Measurements from ENCODE around the gene PRXL2A.
"Not testable (repeated sequence)": the region's sequence is repeated elsewhere in the genome, so short reads cannot be mapped to it uniquely, and the experiment has no call there.

PRXL2A gene, protein sequence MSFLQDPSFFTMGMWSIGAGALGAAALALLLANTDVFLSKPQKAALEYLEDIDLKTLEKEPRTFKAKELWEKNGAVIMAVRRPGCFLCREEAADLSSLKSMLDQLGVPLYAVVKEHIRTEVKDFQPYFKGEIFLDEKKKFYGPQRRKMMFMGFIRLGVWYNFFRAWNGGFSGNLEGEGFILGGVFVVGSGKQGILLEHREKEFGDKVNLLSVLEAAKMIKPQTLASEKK

DNA sequence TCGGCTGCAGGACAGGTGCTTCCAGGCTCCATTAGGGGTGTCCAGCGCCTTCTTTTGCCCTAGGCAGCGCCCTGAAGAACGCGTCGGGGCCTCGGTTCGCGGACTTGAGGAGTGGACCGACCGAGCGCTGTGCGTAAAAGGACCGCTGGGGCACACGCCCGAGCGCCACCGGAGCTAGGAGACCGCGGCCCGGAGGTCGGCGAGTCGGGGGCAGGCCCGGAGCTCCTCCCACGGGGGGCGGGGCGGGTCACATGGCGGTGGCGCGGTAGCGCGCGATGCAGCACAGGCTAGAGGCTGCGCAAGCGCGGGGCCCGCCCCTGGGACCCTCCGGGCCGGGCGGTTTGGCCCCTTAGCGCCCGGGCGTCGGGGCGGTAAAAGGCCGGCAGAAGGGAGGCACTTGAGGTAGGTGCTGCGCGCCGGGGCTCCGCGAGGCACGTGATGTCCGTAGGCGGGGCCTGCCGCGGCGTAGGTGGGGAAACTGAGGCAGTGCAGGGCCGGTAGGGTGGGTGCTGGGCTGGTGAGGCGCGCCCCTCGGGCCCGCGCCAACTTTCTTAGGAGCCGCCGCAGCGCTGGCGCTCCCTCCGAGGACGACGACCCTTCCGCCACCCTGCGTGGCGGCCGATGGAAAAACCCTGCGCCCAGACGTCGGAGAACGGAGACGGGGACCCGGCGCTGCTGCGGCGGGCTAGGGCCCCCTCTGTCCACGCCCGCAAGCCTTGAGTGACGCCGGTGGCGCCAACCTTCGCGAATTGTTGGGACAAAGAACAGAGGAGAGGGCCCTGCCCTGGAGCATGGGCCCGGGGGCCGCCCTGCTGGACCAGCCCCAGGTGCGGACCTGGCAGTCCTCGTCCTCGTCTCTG, at the start of gene PRXL2A:
TSS of gene PRXL2A (plus strand) at position 310 of the 860 bp plus-strand sequence. CDS start 11,917 bp downstream, outside the sequence.
- in situ Hi-C loops (cut with MboI; ENCODE audit: low pct_unique_long_range_greater_than_20kb, low sequenced_read_pairs, unreplicated experiment): no loop called here
- TF ChIP-seq, protein P1, sequence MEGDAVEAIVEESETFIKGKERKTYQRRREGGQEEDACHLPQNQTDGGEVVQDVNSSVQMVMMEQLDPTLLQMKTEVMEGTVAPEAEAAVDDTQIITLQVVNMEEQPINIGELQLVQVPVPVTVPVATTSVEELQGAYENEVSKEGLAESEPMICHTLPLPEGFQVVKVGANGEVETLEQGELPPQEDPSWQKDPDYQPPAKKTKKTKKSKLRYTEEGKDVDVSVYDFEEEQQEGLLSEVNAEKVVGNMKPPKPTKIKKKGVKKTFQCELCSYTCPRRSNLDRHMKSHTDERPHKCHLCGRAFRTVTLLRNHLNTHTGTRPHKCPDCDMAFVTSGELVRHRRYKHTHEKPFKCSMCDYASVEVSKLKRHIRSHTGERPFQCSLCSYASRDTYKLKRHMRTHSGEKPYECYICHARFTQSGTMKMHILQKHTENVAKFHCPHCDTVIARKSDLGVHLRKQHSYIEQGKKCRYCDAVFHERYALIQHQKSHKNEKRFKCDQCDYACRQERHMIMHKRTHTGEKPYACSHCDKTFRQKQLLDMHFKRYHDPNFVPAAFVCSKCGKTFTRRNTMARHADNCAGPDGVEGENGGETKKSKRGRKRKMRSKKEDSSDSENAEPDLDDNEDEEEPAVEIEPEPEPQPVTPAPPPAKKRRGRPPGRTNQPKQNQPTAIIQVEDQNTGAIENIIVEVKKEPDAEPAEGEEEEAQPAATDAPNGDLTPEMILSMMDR (IDR thresholded peaks at IDR 0.05; ENCODE audit: extremely low read depth, insufficient read depth, missing control alignments): no peak
- DNase-seq (ENCODE audit: low spot score): peak; percentile 95

DNA sequence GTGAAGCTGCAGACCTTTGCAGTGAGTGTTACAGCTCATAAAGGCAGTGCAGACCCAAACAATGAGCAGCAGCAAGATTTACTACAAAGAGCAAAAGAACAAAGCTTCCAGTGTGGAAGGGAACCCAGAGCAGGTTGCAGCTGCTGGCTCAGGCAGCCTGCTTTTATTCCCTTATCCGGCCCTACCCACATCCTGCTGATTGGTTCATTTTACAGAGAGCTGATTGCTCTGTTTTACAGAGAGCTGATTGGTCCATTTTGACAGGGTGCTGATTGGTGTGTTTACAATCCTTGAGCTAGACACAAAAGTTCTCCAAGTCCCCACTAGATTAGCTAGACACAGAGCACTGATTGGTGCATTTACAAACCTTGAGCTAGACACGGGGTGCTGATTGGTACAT, 49.4 kb upstream of the PRXL2A start:
- DNase-seq (ENCODE audit: low spot score); in situ Hi-C loops (cut with MboI; ENCODE audit: low pct_unique_long_range_greater_than_20kb, low sequenced_read_pairs, unreplicated experiment): not testable (repeated sequence)

DNA sequence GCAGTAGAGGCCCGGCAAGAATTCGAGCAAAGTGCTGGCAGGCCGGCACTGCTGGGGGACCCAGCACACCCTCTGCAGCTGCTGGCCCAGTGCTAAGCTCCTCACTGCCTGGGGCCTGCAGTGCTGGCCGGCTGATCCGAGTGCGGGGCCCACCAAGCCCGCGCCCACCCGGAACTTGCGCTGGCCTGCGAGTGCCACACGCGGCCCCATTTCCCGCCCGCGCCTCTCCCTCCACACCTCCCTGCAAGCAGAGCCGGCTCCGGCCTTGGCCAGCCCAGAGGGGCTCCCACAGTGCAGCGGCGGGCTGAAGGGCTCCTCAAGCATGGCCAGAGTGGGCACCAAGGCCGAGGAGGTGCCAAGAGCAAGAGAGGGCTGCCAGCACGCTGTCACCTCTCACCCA, 48.7 kb upstream of the PRXL2A start:
- DNase-seq (ENCODE audit: low spot score): no peak
- TF ChIP-seq, protein P1 (IDR thresholded peaks at IDR 0.05; ENCODE audit: extremely low read depth, insufficient read depth, missing control alignments): no peak
- in situ Hi-C loops (cut with MboI; ENCODE audit: low pct_unique_long_range_greater_than_20kb, low sequenced_read_pairs, unreplicated experiment): no loop called here

DNA sequence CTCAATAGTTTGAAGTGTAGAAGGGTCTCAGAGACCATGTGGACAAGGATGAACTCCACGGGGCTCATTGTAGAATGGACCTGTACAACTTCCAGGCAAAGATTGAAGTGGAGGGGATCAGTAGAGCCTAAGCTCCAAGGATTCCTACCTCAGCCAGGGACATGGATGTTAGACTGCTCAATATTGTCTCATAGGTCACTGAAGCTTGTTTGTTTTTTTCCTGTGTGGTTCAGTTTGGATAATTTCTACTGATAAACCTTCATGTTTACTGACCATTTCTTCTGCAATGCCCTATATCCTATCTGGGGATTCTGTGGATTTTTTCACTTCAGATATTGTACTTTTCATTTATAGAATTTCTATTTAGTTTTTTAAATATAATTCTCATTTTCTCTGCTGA, 42.8 kb upstream of the PRXL2A start:
- in situ Hi-C loops (cut with MboI; ENCODE audit: low pct_unique_long_range_greater_than_20kb, low sequenced_read_pairs, unreplicated experiment): no loop called here

DNA sequence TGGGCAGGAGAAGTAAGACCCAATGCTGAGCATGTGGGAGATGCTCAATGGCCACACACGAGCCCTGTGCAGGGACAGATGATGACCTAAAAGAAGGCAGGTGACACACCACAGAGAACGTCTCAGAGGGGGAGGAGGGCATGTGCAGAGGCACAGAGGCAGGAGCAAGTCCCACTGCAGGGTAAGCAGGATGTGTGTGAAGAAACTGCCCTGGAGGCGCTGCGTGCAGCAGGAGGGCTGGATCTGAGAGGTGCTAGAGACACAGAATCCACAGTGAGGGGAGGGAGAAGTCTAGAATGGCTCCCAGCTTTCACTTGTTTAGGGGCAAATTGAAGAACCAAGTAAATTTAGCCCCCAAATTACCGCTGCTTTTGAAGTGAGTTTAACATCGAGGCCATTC, 36.9 kb upstream of the PRXL2A start:
- in situ Hi-C loops (cut with MboI; ENCODE audit: low pct_unique_long_range_greater_than_20kb, low sequenced_read_pairs, unreplicated experiment): no loop called here
- TF ChIP-seq, protein P1 (IDR thresholded peaks at IDR 0.05; ENCODE audit: extremely low read depth, insufficient read depth, missing control alignments): no peak
- no peak for DNase-seq (ENCODE audit: low spot score)

More for the DNA sequence above, 42.8 kb upstream of the PRXL2A start:
- no peak for DNase-seq (ENCODE audit: low spot score)
- TF ChIP-seq, protein P1 (IDR thresholded peaks at IDR 0.05; ENCODE audit: extremely low read depth, insufficient read depth, missing control alignments): no peak

DNA sequence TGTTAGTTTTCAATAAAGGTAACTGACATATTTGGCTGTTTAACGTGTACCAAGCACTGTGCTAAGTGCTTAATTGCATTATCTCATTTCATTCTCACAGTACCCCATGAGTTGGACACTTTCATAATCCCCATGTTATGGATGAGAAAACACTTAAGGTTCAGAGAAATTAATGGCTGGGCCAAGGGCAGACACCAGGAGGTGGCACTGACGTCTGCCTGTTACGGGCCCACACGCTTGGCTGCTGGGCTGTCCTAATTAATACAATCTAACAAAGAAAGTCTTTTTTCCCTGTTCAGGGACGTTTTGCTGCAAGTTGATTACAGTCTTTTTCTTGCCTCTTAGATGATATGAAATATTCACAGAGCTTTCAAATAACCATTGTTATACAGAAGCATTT, 35.7 kb upstream of the PRXL2A start:
- TF ChIP-seq, protein P1 (IDR thresholded peaks at IDR 0.05; ENCODE audit: extremely low read depth, insufficient read depth, missing control alignments): no peak
- DNase-seq (ENCODE audit: low spot score): no peak
- in situ Hi-C loops (cut with MboI; ENCODE audit: low pct_unique_long_range_greater_than_20kb, low sequenced_read_pairs, unreplicated experiment): no loop called here

DNA sequence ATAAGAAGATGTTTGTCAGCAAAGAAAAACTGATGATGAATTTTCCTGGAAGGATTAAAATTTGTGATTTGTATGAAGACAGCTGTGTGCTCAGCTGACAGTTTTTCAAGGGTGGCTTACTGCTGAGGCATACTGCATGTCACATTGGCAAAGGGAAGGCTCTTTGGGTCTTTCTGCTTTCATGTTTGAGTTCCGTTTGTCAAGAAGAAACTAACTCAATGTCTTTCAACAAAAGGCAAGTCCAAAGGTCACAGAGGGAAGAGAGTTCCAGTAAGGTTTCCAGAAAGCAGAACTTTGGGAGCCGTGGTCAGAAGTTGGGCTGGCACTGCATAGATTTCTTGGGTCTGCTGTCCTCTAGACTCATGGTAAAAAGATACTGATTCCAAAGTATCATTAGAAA, 34.8 kb upstream of the PRXL2A start:
- TF ChIP-seq, protein P1 (IDR thresholded peaks at IDR 0.05; ENCODE audit: extremely low read depth, insufficient read depth, missing control alignments): no peak
- no peak for DNase-seq (ENCODE audit: low spot score)
- in situ Hi-C loops (cut with MboI; ENCODE audit: low pct_unique_long_range_greater_than_20kb, low sequenced_read_pairs, unreplicated experiment): no loop called here

Data from GM13977 (cell line).